Measurements from ENCODE around the gene NR3C2. TPM values are rescaled to one million over a fixed set of nuclear protein-coding genes. Genes with fewer than 3 reads are reported as not detected.

The NR3C2 gene
- total and polyA plus RNA-seq, 4 donors, result 2.8 to 43.9 (median 11.5) TPM

DNA sequence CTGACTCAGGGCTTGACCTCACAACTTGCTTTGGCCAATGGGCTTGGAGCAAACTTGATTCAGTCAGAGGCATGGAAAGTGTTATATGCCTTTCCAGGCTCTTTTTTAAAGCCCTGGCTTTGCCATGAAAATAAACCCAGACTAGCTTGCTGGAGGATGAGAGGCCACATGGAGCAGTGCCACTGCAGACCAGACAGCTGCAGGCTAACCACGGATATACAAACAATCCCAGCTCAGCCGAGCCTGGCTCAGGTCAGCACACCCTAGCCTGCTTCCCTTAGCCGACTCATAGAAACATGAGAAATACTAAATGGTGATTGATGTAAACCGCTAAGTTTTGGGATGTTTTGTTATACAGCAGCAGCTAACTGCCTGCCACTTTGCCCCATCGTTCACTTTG, 365.2 kb downstream of the NR3C2 start:
- H3K36me3 ChIP-seq (ENCODE audit: control insufficient read depth in 4 of 4, insufficient read depth in 4 of 4, low read length in 4 of 4), result peaks cover 10 to 35% (median 29%) of the 10 kb centered on the region in 4 donors

DNA sequence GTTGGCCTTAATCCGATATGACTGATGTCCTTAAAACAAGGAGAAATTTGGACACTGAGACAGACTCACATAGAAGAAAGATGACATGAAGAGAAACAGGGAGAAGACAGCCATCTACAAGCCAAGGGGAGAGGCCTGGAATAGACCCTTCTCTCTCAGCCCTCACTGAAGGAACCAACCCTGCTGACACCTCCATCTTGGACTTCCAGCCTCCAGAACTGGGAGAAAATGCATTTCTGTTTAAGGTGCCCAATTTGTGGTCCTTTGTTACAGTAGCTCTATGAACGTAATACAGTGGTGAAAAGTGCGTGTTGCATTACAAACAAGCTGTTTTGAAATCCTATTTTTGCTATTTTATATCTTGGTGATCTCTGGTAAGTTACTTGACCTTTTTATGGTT, 366.8 kb downstream of the NR3C2 start:
- Histone ChIP-seq H3K36me3 (ENCODE audit: control insufficient read depth in 4 of 4, insufficient read depth in 4 of 4, low read length in 4 of 4) (peaks cover 10 to 29% (median 27%) of the 10 kb centered on the region in 4 donors), H3K9me3 (ENCODE audit: control insufficient read depth in 4 of 4, insufficient read depth in 3 of 4, low read length in 3 of 4) (peaks cover 0 to 12% (median 6%) of the 10 kb centered on the region in 4 donors), H3K4me3 (no peak overlapping the region), H3K4me1 (ENCODE audit: control insufficient read depth in 5 of 5, insufficient read depth in 5 of 5, low read length in 5 of 5) (peaks cover 0 to 9% (median 5%) of the 10 kb centered on the region in 5 donors), H3K27ac (ENCODE audit: low read depth in 1 of 2, low read length in 1 of 2) (no peak overlapping the region), H3K9ac (ENCODE audit: insufficient read depth in 1 of 2, low read length in 2 of 2) (no peak overlapping the region), H3K27me3 (ENCODE audit: control insufficient read depth in 3 of 3, insufficient read depth in 3 of 3, low read length in 2 of 3) (no peaks in the 10 kb centered on the region)
- ATAC-seq (ENCODE audit: insufficient read depth, low FRiP score) (no peak), DNase-seq (no peak)
- WGBS, 2 donors, result 92 to 97% methylated on average over 3 of the region's 3 CpGs
- TF ChIP-seq, protein P1, sequence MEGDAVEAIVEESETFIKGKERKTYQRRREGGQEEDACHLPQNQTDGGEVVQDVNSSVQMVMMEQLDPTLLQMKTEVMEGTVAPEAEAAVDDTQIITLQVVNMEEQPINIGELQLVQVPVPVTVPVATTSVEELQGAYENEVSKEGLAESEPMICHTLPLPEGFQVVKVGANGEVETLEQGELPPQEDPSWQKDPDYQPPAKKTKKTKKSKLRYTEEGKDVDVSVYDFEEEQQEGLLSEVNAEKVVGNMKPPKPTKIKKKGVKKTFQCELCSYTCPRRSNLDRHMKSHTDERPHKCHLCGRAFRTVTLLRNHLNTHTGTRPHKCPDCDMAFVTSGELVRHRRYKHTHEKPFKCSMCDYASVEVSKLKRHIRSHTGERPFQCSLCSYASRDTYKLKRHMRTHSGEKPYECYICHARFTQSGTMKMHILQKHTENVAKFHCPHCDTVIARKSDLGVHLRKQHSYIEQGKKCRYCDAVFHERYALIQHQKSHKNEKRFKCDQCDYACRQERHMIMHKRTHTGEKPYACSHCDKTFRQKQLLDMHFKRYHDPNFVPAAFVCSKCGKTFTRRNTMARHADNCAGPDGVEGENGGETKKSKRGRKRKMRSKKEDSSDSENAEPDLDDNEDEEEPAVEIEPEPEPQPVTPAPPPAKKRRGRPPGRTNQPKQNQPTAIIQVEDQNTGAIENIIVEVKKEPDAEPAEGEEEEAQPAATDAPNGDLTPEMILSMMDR (IDR thresholded peaks at IDR 0.05; ENCODE audit: control extremely low read depth, extremely low read depth), result no peak

More for the DNA sequence above, 365.2 kb downstream of the NR3C2 start:
- peaks cover 0 to 12% (median 6%) of the 10 kb centered on the region in 4 donors for H3K9me3 ChIP-seq (ENCODE audit: control insufficient read depth in 4 of 4, insufficient read depth in 3 of 4, low read length in 3 of 4)
- no peaks in the 10 kb centered on the region for H3K27me3 ChIP-seq (ENCODE audit: control insufficient read depth in 3 of 3, insufficient read depth in 3 of 3, low read length in 2 of 3)
- ATAC-seq (ENCODE audit: insufficient read depth, low FRiP score) (no peak), DNase-seq (peak in 1 of 3 donors; percentile 2)
- 92 to 93% methylated on average over 5 of the region's 5 CpGs for WGBS, 2 donors
- no peak overlapping the region for H3K9ac ChIP-seq (ENCODE audit: insufficient read depth in 1 of 2, low read length in 2 of 2)
- peaks cover 0 to 6% (median 2%) of the 10 kb centered on the region in 5 donors for H3K4me1 ChIP-seq (ENCODE audit: control insufficient read depth in 5 of 5, insufficient read depth in 5 of 5, low read length in 5 of 5)
- no peak overlapping the region for H3K27ac ChIP-seq (ENCODE audit: low read depth in 1 of 2, low read length in 1 of 2)
- H3K4me3 ChIP-seq, result no peak overlapping the region
- TF ChIP-seq, protein P1 (IDR thresholded peaks at IDR 0.05; ENCODE audit: control extremely low read depth, extremely low read depth), result no peak

DNA sequence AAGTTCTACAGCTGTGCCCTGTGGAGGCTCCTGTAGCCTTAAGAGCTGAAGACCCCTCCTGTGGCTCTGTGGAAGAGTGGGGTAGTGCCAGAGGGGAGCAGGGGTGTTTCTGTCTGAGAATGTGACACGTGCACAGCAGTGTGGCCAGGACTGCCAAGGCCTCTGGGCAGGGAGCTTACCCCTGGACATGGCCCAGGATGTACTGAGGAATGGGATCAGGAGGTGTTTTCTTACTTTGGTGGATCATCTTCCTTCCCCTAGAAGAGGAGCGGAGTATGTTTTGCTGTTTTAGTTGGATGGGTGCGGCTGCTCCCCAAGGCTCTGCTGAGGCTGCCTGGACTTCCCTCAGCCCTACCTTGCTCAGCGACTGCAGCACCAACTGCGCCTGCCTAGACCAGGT, 367.8 kb downstream of the NR3C2 start:
- Histone ChIP-seq H3K4me1 (ENCODE audit: control insufficient read depth in 5 of 5, insufficient read depth in 5 of 5, low read length in 5 of 5) (peaks cover 0 to 14% (median 7%) of the 10 kb centered on the region in 5 donors), H3K27me3 (ENCODE audit: control insufficient read depth in 3 of 3, insufficient read depth in 3 of 3, low read length in 2 of 3) (no peaks in the 10 kb centered on the region), H3K9me3 (ENCODE audit: control insufficient read depth in 4 of 4, insufficient read depth in 3 of 4, low read length in 3 of 4) (peaks cover 0 to 12% (median 6%) of the 10 kb centered on the region in 4 donors), H3K4me3 (no peak overlapping the region), H3K9ac (ENCODE audit: insufficient read depth in 1 of 2, low read length in 2 of 2) (no peak overlapping the region), H3K36me3 (ENCODE audit: control insufficient read depth in 4 of 4, insufficient read depth in 4 of 4, low read length in 4 of 4) (peaks cover 10 to 29% (median 23%) of the 10 kb centered on the region in 4 donors), H3K27ac (ENCODE audit: low read depth in 1 of 2, low read length in 1 of 2) (no peak overlapping the region)
- DNase-seq (peak in 1 of 3 donors; percentile 11), ATAC-seq (ENCODE audit: insufficient read depth, low FRiP score) (no peak)
- TF ChIP-seq, protein P1 (IDR thresholded peaks at IDR 0.05; ENCODE audit: control extremely low read depth, extremely low read depth), result no peak
- 92 to 97% methylated on average over 5 of the region's 5 CpGs for WGBS, 2 donors

DNA sequence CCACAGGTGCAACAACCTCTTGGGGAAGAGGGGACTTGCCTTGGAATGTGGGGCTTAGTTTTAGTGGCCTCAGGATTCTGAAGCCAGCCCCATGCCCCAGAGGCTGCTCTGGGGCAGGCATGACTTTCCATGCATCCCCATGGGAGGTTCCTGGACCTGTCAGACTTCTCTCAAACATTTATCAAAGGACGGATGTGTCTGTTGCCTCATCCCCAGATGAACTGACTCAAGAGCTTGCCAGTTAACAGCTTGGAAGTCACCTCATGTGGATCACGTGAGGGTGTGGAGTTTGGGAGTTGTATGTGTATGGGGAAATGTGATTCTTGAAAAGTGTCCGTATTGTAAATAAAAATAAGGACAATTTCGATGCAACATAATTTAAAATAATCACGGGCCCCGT, 368.9 kb downstream of the NR3C2 start:
- peaks cover 10 to 29% (median 23%) of the 10 kb centered on the region in 4 donors for H3K36me3 ChIP-seq (ENCODE audit: control insufficient read depth in 4 of 4, insufficient read depth in 4 of 4, low read length in 4 of 4)
- TF ChIP-seq, protein P1 (IDR thresholded peaks at IDR 0.05; ENCODE audit: control extremely low read depth, extremely low read depth), result no peak
- DNase-seq, result no peak

More for the DNA sequence above, 368.9 kb downstream of the NR3C2 start:
- Histone ChIP-seq H3K27ac (ENCODE audit: low read depth in 1 of 2, low read length in 1 of 2) (no peak overlapping the region), H3K4me3 (no peak overlapping the region), H3K9me3 (ENCODE audit: control insufficient read depth in 4 of 4, insufficient read depth in 3 of 4, low read length in 3 of 4) (peaks cover 0 to 12% (median 6%) of the 10 kb centered on the region in 4 donors), H3K9ac (ENCODE audit: insufficient read depth in 1 of 2, low read length in 2 of 2) (no peak overlapping the region), H3K27me3 (ENCODE audit: control insufficient read depth in 3 of 3, insufficient read depth in 3 of 3, low read length in 2 of 3) (no peaks in the 10 kb centered on the region), H3K4me1 (ENCODE audit: control insufficient read depth in 5 of 5, insufficient read depth in 5 of 5, low read length in 5 of 5) (peaks cover 0 to 17% (median 8%) of the 10 kb centered on the region in 5 donors)
- 93 to 96% methylated on average over 6 of the region's 6 CpGs for WGBS, 2 donors
- ATAC-seq (ENCODE audit: insufficient read depth, low FRiP score), result no peak

All from lung (tissue), 12 donors.